Keratinocyte (primary cell): ENCODE data around the gene POLR3G. TPM values are rescaled to one million over a fixed set of nuclear protein-coding genes. Genes with fewer than 3 reads are reported as not detected.

Source experiments
- DNase-seq: peaks from one replicate; pipeline ENCODE4 v3.0.0-alpha.2; 2011; ENCODE audit warnings: low read depth, missing footprints, low spot score
- FAIRE-seq: peaks from 2 replicates; lab custom pipeline; 2011; peaks lifted over from hg19 to GRCh38; lab: Jason Lieb, UNC
- H2AFZ ChIP-seq: 2 replicates; pipeline ENCODE4 v1.6.0; 2012; ENCODE audit warnings: low read length, control low read depth, inconsistent platforms; ENCODE audit not compliant: control insufficient read depth
- H3K27ac ChIP-seq: 2 replicates; pipeline ENCODE4 v1.5.1; 2011; ENCODE audit warnings: low read length; ENCODE audit not compliant: control insufficient read depth, insufficient read depth
- H3K27me3 ChIP-seq: 3 replicates; pipeline ENCODE4 v1.6.0; 2011; ENCODE audit warnings: low read length; ENCODE audit not compliant: control insufficient read depth, insufficient read depth; ENCODE audit errors: extremely low read depth
- H3K36me3 ChIP-seq, 2 experiments: 2 replicates in 1 of 2; 3 replicates in 1 of 2; pipeline ENCODE4 v1.5.1; 2011; ENCODE audit warnings: low read length in 2 of 2, mild to moderate bottlenecking in 1 of 2; ENCODE audit not compliant: control insufficient read depth in 2 of 2, insufficient read depth in 2 of 2; ENCODE audit errors: extremely low read depth in 1 of 2
- H3K4me1 ChIP-seq: 3 replicates; pipeline ENCODE4 v1.5.1; 2011; ENCODE audit warnings: low read length; ENCODE audit not compliant: control insufficient read depth, insufficient read depth; ENCODE audit errors: extremely low read depth
- H3K4me2 ChIP-seq: 3 replicates; pipeline ENCODE4 v1.6.0; 2011; ENCODE audit warnings: low read depth, low read length; ENCODE audit not compliant: control insufficient read depth, insufficient read depth; ENCODE audit errors: extremely low read depth
- H3K4me3 ChIP-seq, 3 experiments: fragments of 200-600 bp in 1 of 3; sonication (generic) in 1 of 3; 2 replicates in 2 of 3; 3 replicates in 1 of 3; pipeline ENCODE4 v1.5.1; 2011 to 2016; ENCODE audit warnings: low read length in 3 of 3, mild to moderate bottlenecking in 3 of 3, control low read depth in 2 of 3, inconsistent platforms in 1 of 3, low read depth in 1 of 3, mixed read lengths in 1 of 3, mixed run types in 1 of 3, moderate library complexity in 1 of 3; ENCODE audit not compliant: control insufficient read depth in 2 of 3, insufficient read depth in 2 of 3; ENCODE audit errors: extremely low read depth in 1 of 3
- H3K79me2 ChIP-seq: 2 replicates; pipeline ENCODE4 v1.6.0; 2012; ENCODE audit warnings: low read length; ENCODE audit not compliant: control insufficient read depth, insufficient read depth
- H3K9ac ChIP-seq: 3 replicates; pipeline ENCODE4 v1.6.0; 2011; ENCODE audit warnings: low read length; ENCODE audit not compliant: control insufficient read depth, insufficient read depth; ENCODE audit errors: extremely low read depth
- H3K9me1 ChIP-seq: 3 replicates; pipeline ENCODE4 v1.6.0; 2011; ENCODE audit warnings: low read length; ENCODE audit not compliant: control insufficient read depth, insufficient read depth; ENCODE audit errors: extremely low read depth
- H3K9me3 ChIP-seq: 2 replicates; pipeline ENCODE4 v1.5.1; 2012; ENCODE audit warnings: low read depth, low read length; ENCODE audit not compliant: control insufficient read depth
- H4K20me1 ChIP-seq: 3 replicates; pipeline ENCODE4 v1.6.0; 2011; ENCODE audit warnings: low read length; ENCODE audit not compliant: control insufficient read depth, insufficient read depth; ENCODE audit errors: extremely low read depth
- EZH2 ChIP-seq: IDR thresholded peaks from one replicate; pipeline ENCODE4 v1.6.1; 2012; ENCODE audit warnings: inconsistent platforms, mild to moderate bottlenecking, low read length, moderate library complexity
- dilution Hi-C: fragments of 300-500 bp; cut with MboI; formaldehyde crosslinking; loops from one replicate; pipeline ENCODE4 v1.7.0; 2020; ENCODE audit warnings: low sequenced_read_pairs; ENCODE audit not compliant: extremely low pct_ligation_motif_present
- polyA plus RNA-seq, 5 experiments: library from polyadenylated mRNA; depleted of rRNA in 3 of 5; stranded (reverse) in 3 of 5; stranded (forward) in 1 of 5; unstranded in 1 of 5; fragments of >200 nt; gene quantifications; 1 replicate in 1 of 5; 2 replicates in 3 of 5; 3 replicates in 1 of 5; pipeline versions ENCODE4 v1.2.1 to v1.2.3, GENCODE V29; 2011 to 2012; ENCODE audit warnings: missing spikeins in 2 of 5, low read depth in 1 of 5, low replicate concordance in 1 of 5
- TF ChIP-seq, protein P1 (sequence below), 3 experiments: IDR thresholded peaks in 1 of 3; conservative IDR thresholded peaks in 1 of 3; optimal IDR thresholded peaks in 1 of 3; 2 replicates in 2 of 3; 3 replicates in 1 of 3; pipeline versions ENCODE3 to v1.5.1; 2011; ENCODE audit warnings: low read length in 3 of 3, mild to moderate bottlenecking in 3 of 3, moderate library complexity in 2 of 3, control low read depth in 1 of 3, inconsistent platforms in 1 of 3; ENCODE audit not compliant: insufficient read depth in 2 of 3; ENCODE audit errors: extremely low read depth in 1 of 3

Gene POLR3G
- polyA plus RNA-seq, 1 donor (not counting 4 experiments of a cell fraction or from before 2014, with no cell fraction given) = 27.0 TPM

DNA sequence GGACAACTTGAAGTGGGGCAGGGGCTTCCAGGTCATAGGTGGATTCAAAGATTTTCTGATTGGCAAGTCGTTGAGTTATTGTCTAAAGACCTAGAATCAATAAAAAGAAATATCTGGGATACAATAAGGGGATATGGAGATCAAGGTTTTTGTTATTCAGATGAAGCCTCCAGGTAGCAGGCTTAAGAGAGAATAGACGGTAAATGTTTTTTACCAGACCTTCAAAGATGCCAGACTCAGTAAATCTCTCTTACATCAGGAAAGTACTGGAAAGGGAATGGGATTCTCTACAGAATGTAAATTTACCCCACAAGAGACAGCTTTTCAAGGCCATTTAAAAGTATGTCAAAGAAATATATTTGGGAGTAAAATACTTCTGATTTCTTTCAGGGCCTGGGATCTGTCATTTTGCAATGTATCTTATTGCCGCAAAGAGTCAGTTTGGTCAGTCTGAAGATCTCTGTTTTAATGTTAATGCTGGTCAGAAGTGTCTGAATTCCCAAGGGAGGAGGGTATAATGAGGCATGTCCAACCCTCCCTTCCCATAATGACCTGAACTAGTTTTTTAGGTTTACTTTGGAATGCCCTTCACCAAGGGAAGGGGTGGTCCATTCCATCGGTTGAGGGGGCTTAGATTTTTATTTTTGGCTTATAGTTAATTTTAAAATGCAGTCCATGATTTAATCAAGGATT, 68.3 kb downstream of the POLR3G start:
- dilution Hi-C loops = no loop called here
- Histone ChIP-seq H4K20me1 (no peaks in the 10 kb centered on the region), H3K4me1 (no peaks in the 10 kb centered on the region), H3K9me3 (no peaks in the 10 kb centered on the region), H2AFZ (no peak overlapping the region), H3K27me3 (peaks cover 5% of the 10 kb centered on the region), H3K4me3 (no peak overlapping the region), H3K9me1 (no peaks in the 10 kb centered on the region), H3K79me2 (no peaks in the 10 kb centered on the region), H3K36me3 (no peaks in the 10 kb centered on the region), H3K9ac (no peak overlapping the region), H3K4me2 (no peak overlapping the region), H3K27ac (no peak overlapping the region)
- no peak for DNase-seq
- FAIRE-seq = no peak
- TF ChIP-seq EZH2 = no peak
- TF ChIP-seq, protein P1, sequence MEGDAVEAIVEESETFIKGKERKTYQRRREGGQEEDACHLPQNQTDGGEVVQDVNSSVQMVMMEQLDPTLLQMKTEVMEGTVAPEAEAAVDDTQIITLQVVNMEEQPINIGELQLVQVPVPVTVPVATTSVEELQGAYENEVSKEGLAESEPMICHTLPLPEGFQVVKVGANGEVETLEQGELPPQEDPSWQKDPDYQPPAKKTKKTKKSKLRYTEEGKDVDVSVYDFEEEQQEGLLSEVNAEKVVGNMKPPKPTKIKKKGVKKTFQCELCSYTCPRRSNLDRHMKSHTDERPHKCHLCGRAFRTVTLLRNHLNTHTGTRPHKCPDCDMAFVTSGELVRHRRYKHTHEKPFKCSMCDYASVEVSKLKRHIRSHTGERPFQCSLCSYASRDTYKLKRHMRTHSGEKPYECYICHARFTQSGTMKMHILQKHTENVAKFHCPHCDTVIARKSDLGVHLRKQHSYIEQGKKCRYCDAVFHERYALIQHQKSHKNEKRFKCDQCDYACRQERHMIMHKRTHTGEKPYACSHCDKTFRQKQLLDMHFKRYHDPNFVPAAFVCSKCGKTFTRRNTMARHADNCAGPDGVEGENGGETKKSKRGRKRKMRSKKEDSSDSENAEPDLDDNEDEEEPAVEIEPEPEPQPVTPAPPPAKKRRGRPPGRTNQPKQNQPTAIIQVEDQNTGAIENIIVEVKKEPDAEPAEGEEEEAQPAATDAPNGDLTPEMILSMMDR (optimal IDR thresholded peaks at IDR 0.05 in 1 of 3, IDR thresholded peaks at IDR 0.05 in 1 of 3, conservative IDR thresholded peaks at IDR 0.05 in 1 of 3; ENCODE audit: extremely low read depth in 1 of 3, insufficient read depth in 2 of 3, low read length in 3 of 3) = no peak

DNA sequence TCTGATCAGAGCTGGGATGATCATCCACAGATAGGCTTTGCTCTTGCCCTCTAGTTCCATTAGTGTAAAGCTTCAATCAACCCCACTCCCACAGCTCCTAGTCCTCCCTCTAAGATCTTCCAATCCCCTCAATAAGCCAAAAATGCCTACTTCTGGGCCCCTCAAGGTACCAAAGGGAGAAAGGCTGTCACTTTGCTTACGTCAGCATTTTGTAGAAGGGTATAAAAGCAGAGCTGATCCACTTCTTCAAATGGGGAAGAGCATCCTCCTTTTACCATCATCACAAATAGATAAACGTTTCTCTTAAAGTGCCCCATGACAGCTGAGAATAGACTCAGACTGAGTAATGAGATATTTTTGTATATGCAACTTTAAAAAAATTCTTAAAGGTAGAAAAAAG, 70.8 kb downstream of the POLR3G start:
- H3K9ac ChIP-seq = no peak overlapping the region
- H3K79me2 ChIP-seq = no peaks in the 10 kb centered on the region
- no peak overlapping the region for H2AFZ ChIP-seq
- peaks cover 5% of the 10 kb centered on the region for H3K27me3 ChIP-seq
- H3K9me1 ChIP-seq = no peaks in the 10 kb centered on the region
- no peak overlapping the region for H3K27ac ChIP-seq
- dilution Hi-C loops = no loop called here
- H3K4me2 ChIP-seq = no peak overlapping the region
- DNase-seq (no peak), FAIRE-seq (no peak)
- TF ChIP-seq, protein P1 (optimal IDR thresholded peaks at IDR 0.05 in 1 of 3, IDR thresholded peaks at IDR 0.05 in 1 of 3, conservative IDR thresholded peaks at IDR 0.05 in 1 of 3; ENCODE audit: extremely low read depth in 1 of 3, insufficient read depth in 2 of 3, low read length in 3 of 3) = no peak
- TF ChIP-seq EZH2 = no peak
- no peaks in the 10 kb centered on the region for H3K4me1 ChIP-seq
- no peaks in the 10 kb centered on the region for H3K36me3 ChIP-seq
- H4K20me1 ChIP-seq = no peaks in the 10 kb centered on the region
- H3K9me3 ChIP-seq = no peaks in the 10 kb centered on the region
- H3K4me3 ChIP-seq = no peak overlapping the region
